Tibial nerve (tissue), 4 donors: ENCODE measurements around the gene CRBN. TPM values are rescaled to one million over a fixed set of nuclear protein-coding genes. Genes with fewer than 3 reads are reported as not detected.

Experiments
- DNase-seq, 2 donors: peaks; one replicate each; pipeline ENCODE4 v3.0.0-alpha.2; 2019; ENCODE audit warnings: low spot score in 2 of 2
- H3K27ac ChIP-seq, 4 donors: fragments of 200-600 bp; sonication (generic) in 3 of 4; one replicate each; pipeline ENCODE4 v1.5.1; 2017 to 2019; ENCODE audit warnings: mild to moderate bottlenecking in 1 of 4
- H3K27me3 ChIP-seq, 2 donors: fragments of 200-600 bp; sonication (generic) in 1 of 2; one replicate each; pipeline versions ENCODE4 v1.5.1 to v1.6.0; 2017 to 2019
- H3K36me3 ChIP-seq, 3 donors: fragments of 200-600 bp; sonication (generic); one replicate each; pipeline ENCODE4 v1.5.1; 2018 to 2019
- H3K4me1 ChIP-seq, 4 donors: fragments of 200-600 bp; sonication (generic) in 3 of 4; one replicate each; pipeline ENCODE4 v1.5.1; 2017 to 2019
- H3K4me3 ChIP-seq, 4 donors: fragments of 200-600 bp; sonication (generic) in 3 of 4; one replicate each; pipeline ENCODE4 v1.5.1; 2017 to 2019; ENCODE audit warnings: mild to moderate bottlenecking in 1 of 4, moderate library complexity in 1 of 4
- H3K9me3 ChIP-seq, 4 donors: fragments of 200-600 bp; sonication (generic) in 3 of 4; one replicate each; pipeline ENCODE4 v1.5.1; 2017 to 2019
- CTCF ChIP-seq, 5 experiments: fragments of 200-600 bp in 3 of 5; fragments of 450-650 bp in 2 of 5; sonication (generic) in 3 of 5; IDR thresholded peaks; one replicate each; pipeline ENCODE4 v1.5.1; 2016 to 2019; ENCODE audit warnings: antibody characterized with exemption in 5 of 5, mild to moderate bottlenecking in 3 of 5, moderate library complexity in 2 of 5
- EP300 ChIP-seq, 2 donors: sonication (generic); formaldehyde crosslinking; IDR thresholded peaks; one replicate each; pipeline ENCODE4 v1.6.1; 2017; ENCODE audit warnings: antibody characterized with exemption in 2 of 2, mild to moderate bottlenecking in 1 of 2
- POLR2A ChIP-seq, 2 donors: fragments of 450-650 bp; IDR thresholded peaks; one replicate each; pipeline ENCODE4 v1.6.1; 2017; ENCODE audit warnings: antibody characterized with exemption in 2 of 2, mild to moderate bottlenecking in 2 of 2, moderate library complexity in 2 of 2
- WGBS, 2 donors: methylation state at CpG; one replicate each; pipeline ENCODE4 v1.1.5; 2018; 5-methylcytosine and 5-hydroxymethylcytosine counted together
- total RNA-seq, 4 donors: library from RNA; depleted of rRNA; stranded (reverse); fragments of >200 nt; gene quantifications; one replicate each; pipeline ENCODE4 v1.1.0, GENCODE V29; 2016

CRBN gene
- total RNA-seq, 4 donors from 2014 or later, result 97.5 to 115 (median 109) TPM

DNA sequence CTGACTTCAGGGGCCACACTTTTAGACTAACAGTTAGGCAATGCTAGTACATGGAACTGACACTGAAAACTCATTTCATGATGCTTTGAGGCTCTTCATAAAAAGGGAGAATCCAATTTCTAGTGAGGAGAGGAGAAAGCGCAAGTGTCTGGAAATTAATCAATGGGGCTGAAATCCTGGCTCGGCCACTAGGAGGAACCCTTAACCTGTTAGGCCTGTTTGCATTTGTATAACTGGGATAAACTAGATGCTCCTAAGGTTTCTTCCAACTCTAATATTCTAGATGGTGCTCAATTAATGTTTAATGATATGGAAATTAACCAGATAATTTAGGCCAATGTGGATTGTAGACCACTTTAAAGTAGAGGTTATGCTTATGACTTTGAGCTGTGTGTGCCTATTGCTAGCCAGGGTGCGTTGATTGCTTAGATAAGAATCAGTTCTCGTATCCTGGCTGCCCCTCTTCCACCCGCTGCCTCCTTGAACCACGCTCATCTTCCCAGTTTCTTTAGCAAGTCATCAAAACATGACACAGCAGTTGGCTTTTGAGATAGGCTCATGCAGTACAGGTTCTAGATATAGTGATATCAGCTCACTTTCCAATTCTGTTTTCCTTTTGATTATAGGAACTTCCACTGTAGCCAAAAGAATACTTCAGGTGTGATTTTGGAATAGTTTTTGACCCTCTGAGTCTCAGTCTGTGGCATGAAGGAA lies 16.8 kb upstream of the CRBN start:
- no peaks in the 10 kb centered on the region for H3K9me3 ChIP-seq
- H3K4me3 ChIP-seq, result no peak overlapping the region
- no peak for DNase-seq
- peaks cover 0 to 6% (median 0%) of the 10 kb centered on the region in 4 donors for H3K4me1 ChIP-seq
- TF ChIP-seq CTCF (IDR thresholded peaks at IDR 0.05) (peak in 3 of 5 experiments; percentile 21 to 38 (median 25)), EP300 (IDR thresholded peaks at IDR 0.05) (no peak)
- no peaks in the 10 kb centered on the region for H3K36me3 ChIP-seq
- H3K27me3 ChIP-seq, result no peaks in the 10 kb centered on the region
- H3K27ac ChIP-seq, result no peak overlapping the region
- 51 to 59% methylated on average over 6 of the region's 6 CpGs for WGBS, 2 donors

GRCh38 chr3:3194861-3195260 lies 15.4 kb upstream of the CRBN start:
- Histone ChIP-seq H3K4me1 (no peaks in the 10 kb centered on the region), H3K36me3 (no peaks in the 10 kb centered on the region), H3K9me3 (no peaks in the 10 kb centered on the region), H3K27me3 (no peaks in the 10 kb centered on the region), H3K4me3 (no peak overlapping the region), H3K27ac (no peak overlapping the region)
- TF ChIP-seq CTCF (IDR thresholded peaks at IDR 0.05) (no peak), POLR2A (IDR thresholded peaks at IDR 0.05) (no peak), EP300 (IDR thresholded peaks at IDR 0.05) (no peak)
- DNase-seq, result no peak

- no peaks in the 10 kb centered on the region for H3K36me3 ChIP-seq
- no peak overlapping the region for H3K4me3 ChIP-seq
- H3K9me3 ChIP-seq, result peaks cover 0 to 11% (median 0%) of the 10 kb centered on the region in 4 donors
- WGBS, 2 donors, result 37 to 39% methylated on average over 2 of the region's 2 CpGs
- H3K4me1 ChIP-seq, result no peaks in the 10 kb centered on the region
- H3K27me3 ChIP-seq, result no peaks in the 10 kb centered on the region
- TF ChIP-seq POLR2A (IDR thresholded peaks at IDR 0.05) (no peak), EP300 (IDR thresholded peaks at IDR 0.05) (no peak), CTCF (IDR thresholded peaks at IDR 0.05) (no peak)
- H3K27ac ChIP-seq, result no peak overlapping the region
- DNase-seq, result no peak
These were observed 12.8 kb upstream of the CRBN start for GRCh38 chr3:3192286-3192675.

DNA sequence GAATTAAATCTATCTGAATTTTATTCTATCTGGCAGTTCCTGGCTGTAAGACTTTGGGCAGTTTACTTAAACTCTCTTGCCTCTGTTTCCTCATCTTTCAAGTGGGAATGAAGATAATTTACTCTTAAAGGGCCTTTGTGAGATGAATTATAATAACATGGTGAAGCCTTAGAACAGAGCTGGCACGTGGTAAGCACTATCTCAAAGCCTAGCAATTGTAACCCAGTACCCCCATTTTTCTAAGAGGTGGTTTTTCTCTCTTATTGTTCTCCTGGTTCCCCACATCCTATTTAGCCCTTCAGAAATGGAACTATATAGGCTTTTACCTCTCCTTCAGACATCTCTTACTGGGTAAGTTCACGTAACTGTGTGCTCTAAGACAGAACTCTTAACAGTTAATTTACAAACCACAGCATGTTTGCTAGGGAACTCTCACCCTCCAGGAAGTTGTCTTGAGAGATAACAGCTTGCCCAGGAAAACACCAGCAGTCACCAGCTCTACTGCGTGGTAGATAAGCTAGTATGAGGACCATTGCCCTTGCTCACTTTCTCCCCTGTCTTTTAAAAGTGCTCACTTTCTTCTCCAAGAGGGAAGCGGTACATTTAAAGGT lies 12.3 kb upstream of the CRBN start:
- Histone ChIP-seq H3K4me1 (no peaks in the 10 kb centered on the region), H3K27ac (no peak overlapping the region), H3K27me3 (no peaks in the 10 kb centered on the region), H3K36me3 (no peaks in the 10 kb centered on the region), H3K9me3 (peaks cover 0 to 16% (median under 1%) of the 10 kb centered on the region in 4 donors), H3K4me3 (no peak overlapping the region)
- no peak for DNase-seq
- 45 to 55% methylated on average over 4 of the region's 4 CpGs for WGBS, 2 donors
- no peak for TF ChIP-seq CTCF (IDR thresholded peaks at IDR 0.05)
- TF ChIP-seq POLR2A (IDR thresholded peaks at IDR 0.05), result no peak
- no peak for TF ChIP-seq EP300 (IDR thresholded peaks at IDR 0.05)

- DNase-seq, result no peak
- Histone ChIP-seq H3K4me1 (no peaks in the 10 kb centered on the region), H3K36me3 (no peaks in the 10 kb centered on the region), H3K27ac (no peak overlapping the region), H3K27me3 (no peaks in the 10 kb centered on the region), H3K4me3 (no peak overlapping the region), H3K9me3 (peaks cover 0 to 25% (median 4%) of the 10 kb centered on the region in 4 donors)
- no peak for TF ChIP-seq POLR2A (IDR thresholded peaks at IDR 0.05)
- TF ChIP-seq EP300 (IDR thresholded peaks at IDR 0.05), result no peak
- no peak for TF ChIP-seq CTCF (IDR thresholded peaks at IDR 0.05)
- WGBS, 2 donors, result 95 to 96% methylated on average over 1 of the region's 1 CpG
These were observed 10.5 kb upstream of the CRBN start for GRCh38 chr3:3189961-3190360.
